ENCODE measurements around the gene CHI3L1. TPM values are rescaled to one million over a fixed set of nuclear protein-coding genes. Genes with fewer than 3 reads are reported as not detected.

Gene CHI3L1
- total RNA-seq, 1 experiment from 2014 or later = not detected

GRCh38 chr1:203171341-203172183 is 14.9 kb downstream of the CHI3L1 start:
- POLR2A ChIA-PET = no interaction called here

More at GRCh38 chr1:203171341-203172183, 14.9 kb downstream of the CHI3L1 start:
- H3K9me2 ChIP-seq (ENCODE audit: insufficient read depth) = no peaks in the 10 kb centered on the region
- H3K9me3 ChIP-seq (ENCODE audit: control insufficient read depth in 1 of 2, insufficient read depth in 1 of 2, low read depth in 1 of 2, low read length in 2 of 2) = no peaks in the 10 kb centered on the region
- no peaks in the 10 kb centered on the region for H3K36me3 ChIP-seq (ENCODE audit: control insufficient read depth in 1 of 2, insufficient read depth in 2 of 2, low read length in 2 of 2)
- RAD21 ChIA-PET (ENCODE audit: low non-redundant PET in 1 of 2, low total read pairs in 2 of 2, uncharacterized antibody in 2 of 2, unreplicated experiment in 2 of 2) = interaction anchor here (1.0 to 2.4 kb wide), 5 partner anchors 45 to 132 kb away, joined by 4 to 9 read pairs (median 6); no protein-coding TSS in a partner anchor
- H3K79me2 ChIP-seq (ENCODE audit: insufficient read depth, low read length) = no peaks in the 10 kb centered on the region
- no peaks in the 10 kb centered on the region for H4K20me1 ChIP-seq (ENCODE audit: insufficient read depth)
- no peak overlapping the region for H3K27ac ChIP-seq (ENCODE audit: low read depth, low read length)
- H3K9ac ChIP-seq (ENCODE audit: low read length) = no peak overlapping the region
- no peak overlapping the region for H2AFZ ChIP-seq (ENCODE audit: low read depth, low read length, poor library complexity, severe bottlenecking)
- intact Hi-C loops (cut with micrococcal nuclease) = loop anchor here (1.0 kb wide), 2 partner anchors 53 to 131 kb away; no protein-coding TSS in a partner anchor
- BruUV-seq (replicated peaks) = no TSS peak
- H3K4me2 ChIP-seq (ENCODE audit: low read length) = no peak overlapping the region
- peaks cover 14 to 67% of the 10 kb centered on the region in 2 experiments; a peak in 3 of 4 replicates for H3K4me1 ChIP-seq (ENCODE audit: control insufficient read depth in 1 of 2, insufficient read depth in 2 of 2, low read length in 2 of 2)
- DNase-seq (ENCODE audit: low read depth, low spot score) (no peak), ATAC-seq (no peak)
- no peaks in the 10 kb centered on the region for H3K27me3 ChIP-seq (ENCODE audit: insufficient read depth, low read length)
- no peak overlapping the region for H3K4me3 ChIP-seq (replicated peaks in 1 of 2; ENCODE audit: low read depth in 1 of 2, low read length in 2 of 2)
- CTCF ChIA-PET = interaction anchor here (0.7 to 4.3 kb wide), 14 partner anchors 10 to 138 kb away, joined by 3 to 43 read pairs (median 6); partner anchors contain the start of gene ADORA1
- TF ChIP-seq ZNF274 (IDR thresholded peaks at IDR 0.05; ENCODE audit: low read depth, low read length) (no peak), MAX (IDR thresholded peaks at IDR 0.05) (no peak), REST (IDR thresholded peaks at IDR 0.05; ENCODE audit: low read depth) (no peak), SP1 (IDR thresholded peaks at IDR 0.05; ENCODE audit: low read depth) (no peak), JUND (IDR thresholded peaks at IDR 0.05) (no peak), POLR2A (IDR thresholded peaks at IDR 0.05; ENCODE audit: borderline replicate concordance, extremely low read depth, insufficient read depth, insufficient read length) (no peak), ELF1 (IDR thresholded peaks at IDR 0.05; ENCODE audit: borderline replicate concordance, low read depth) (no peak), EZH2phosphoT487 (IDR thresholded peaks at IDR 0.05; ENCODE audit: borderline replicate concordance) (no peak), CEBPB (IDR thresholded peaks at IDR 0.05; ENCODE audit: low read depth) (no peak), CBX3 (IDR thresholded peaks at IDR 0.05; ENCODE audit: low read depth) (no peak), RAD21 (IDR thresholded peaks at IDR 0.05; ENCODE audit: low read depth) (no peak), YY1 (IDR thresholded peaks at IDR 0.05; ENCODE audit: extremely low read depth, insufficient replicate concordance, low read depth, low read length) (no peak), EGR1 (IDR thresholded peaks at IDR 0.05; ENCODE audit: low read depth) (no peak), TCF7L2 (IDR thresholded peaks at IDR 0.05; ENCODE audit: borderline replicate concordance, extremely low read depth, insufficient read depth, insufficient read length) (no peak)
